Measurements from ENCODE around the gene FOXL2.

FOXL2 gene

DNA sequence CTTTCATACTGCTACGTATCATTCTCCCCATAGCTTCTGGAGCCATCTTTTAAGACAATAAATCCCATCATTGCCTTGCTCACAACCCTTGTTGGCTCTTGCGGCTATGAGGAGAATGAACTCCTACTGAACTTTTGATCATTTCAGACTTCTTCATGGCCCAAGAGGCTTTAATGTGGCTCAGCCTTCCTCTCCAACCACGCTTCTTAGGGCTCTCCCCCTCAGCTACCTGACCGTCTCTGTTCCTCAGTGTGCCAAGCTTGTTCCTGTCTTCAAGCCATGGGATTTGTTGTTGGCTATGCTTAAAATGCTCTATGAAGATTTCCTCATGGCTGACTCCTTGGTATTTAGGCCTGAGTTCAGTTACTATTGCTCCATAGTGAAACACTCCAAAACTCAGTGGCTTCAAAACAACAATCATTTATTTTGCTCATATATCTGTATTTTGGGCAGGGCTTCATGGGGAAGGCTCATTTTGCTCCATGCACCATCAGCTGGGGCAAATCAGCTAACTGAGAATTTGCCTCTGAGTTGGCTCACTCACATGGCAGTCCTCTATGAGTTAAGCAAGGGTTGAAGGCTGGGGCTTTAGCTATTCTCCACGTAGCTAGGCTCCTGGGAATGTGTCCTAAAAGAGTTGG is 47.5 kb downstream of the FOXL2 start:
- in situ Hi-C loops (cut with HindIII; ENCODE audit: low sequenced_read_pairs) = no loop called here

DNA sequence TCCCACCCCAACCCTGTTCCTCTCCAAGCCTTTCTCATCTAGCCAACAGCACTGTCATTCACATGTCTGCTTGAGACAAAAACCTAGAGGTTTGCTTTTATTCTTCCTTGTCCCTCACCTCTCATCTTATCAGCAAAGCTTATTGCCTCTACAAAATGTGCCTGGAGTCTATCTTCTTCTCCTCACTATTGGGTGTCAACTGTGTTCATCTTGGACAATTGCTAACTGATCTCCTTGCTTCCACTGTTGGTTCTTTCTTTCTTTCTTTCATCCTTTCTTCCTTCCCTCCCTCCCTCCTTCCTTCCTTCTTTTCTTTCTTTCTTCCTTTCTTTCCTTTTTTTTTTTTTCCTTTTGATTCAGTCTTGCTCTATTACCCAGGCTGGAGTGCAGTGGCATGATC is 48.2 kb downstream of the FOXL2 start:
- in situ Hi-C loops (cut with HindIII; ENCODE audit: low sequenced_read_pairs) = no loop called here

GRCh38 chr3:138898301-138898700 is 48.6 kb downstream of the FOXL2 start:
- in situ Hi-C loops (cut with HindIII; ENCODE audit: low sequenced_read_pairs) = no loop called here

All from endothelial cell of hepatic sinusoid (primary cell).